Activated CD8-positive, alpha-beta memory T cell treated with anti-CD3 and anti-CD28 coated beads for 48 hours (primary cell): Measurements from ENCODE around the gene HDGFL3.
"Not testable (repeated sequence)": the region's sequence is repeated elsewhere in the genome, so short reads cannot be mapped to it uniquely, and the experiment has no call there.

Experiments
- DNase-seq, 3 experiments: peaks; one replicate each; pipeline ENCODE4 v3.0.0-alpha.2; 2020; ENCODE audit warnings: low read depth in 2 of 3, low spot score in 2 of 3

Gene HDGFL3

DNA sequence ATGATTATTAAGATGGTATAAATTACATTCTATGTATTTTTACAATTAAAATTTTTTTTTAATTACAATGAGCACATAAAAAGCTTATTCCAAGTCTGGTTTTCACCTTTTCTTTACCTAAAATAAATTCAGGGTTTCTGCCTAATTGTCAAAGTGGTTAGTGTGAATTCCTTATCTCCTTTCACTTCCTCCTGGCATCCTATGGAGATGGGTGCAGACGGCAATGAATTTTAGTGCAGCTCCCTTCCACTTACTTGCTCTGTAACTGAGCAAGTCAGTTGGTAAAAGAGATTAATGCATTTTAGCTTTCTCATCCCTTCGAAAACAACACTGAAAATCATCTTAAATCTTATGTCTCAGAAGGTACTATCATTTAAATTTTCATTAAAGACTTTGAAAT lies 13.1 kb downstream of the HDGFL3 start:
- DNase-seq = no peak

DNA sequence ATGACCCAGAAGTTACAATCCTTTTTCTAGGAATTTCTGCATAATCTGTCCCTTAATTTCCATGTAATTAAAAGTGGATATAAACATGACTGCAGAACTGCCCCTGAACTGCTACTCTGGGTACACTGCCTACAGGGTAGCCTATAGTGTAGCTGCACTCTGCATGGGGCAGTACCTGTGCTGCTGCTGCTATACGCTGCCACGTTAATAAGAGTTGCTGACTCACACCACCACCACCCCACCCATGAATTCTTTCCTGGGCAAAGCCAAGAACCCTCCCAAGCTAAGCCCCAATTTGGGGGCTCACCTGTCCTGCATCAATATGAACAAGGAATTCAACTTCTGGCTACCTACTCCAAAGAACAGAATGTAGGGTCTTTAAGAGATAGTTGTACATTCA lies 13.9 kb downstream of the HDGFL3 start:
- DNase-seq = no peak

DNA sequence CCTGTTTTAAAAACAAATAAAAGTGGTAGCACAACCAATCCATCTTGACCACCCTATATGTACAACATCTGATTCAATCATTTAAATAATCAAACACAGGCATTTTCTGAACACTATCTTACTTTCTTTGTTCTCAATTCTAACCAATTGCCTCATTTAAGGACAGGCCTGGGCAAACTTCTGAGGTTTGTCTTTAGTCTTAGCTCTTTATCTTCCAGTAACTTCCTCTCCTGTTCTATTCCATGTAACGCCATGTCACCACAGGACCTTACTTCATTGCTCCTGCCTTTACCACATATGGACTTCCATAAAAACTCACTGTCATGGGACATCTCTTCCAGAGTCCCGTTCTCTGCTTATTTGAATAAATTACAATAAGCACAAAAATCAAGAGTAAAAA lies 14.9 kb downstream of the HDGFL3 start:
- DNase-seq = no peak

DNA sequence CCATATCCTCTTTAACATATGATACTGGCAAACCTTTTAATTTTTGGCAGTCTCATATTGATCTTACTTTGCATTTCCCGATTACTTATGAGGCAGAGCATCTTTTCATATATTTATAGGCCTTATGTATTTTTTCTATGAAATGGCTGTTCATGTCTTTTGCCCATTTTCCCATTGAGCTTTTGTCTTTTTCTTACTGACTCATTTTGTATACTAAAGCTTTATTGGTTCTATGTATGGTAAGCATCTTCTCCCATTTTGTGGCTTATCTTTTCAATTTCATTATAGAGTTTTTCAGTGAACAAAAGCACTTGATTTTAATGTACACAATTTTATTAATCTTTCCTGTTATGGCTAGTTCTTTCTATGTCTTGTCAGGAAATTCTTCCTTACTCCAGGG lies 17.2 kb downstream of the HDGFL3 start:
- DNase-seq = no peak

- no peak for DNase-seq
Observed at GRCh38 chr15:83185561-83185960, 22.1 kb downstream of the HDGFL3 start.

GRCh38 chr15:83178869-83179325 lies 28.7 kb downstream of the HDGFL3 start:
- no peak for DNase-seq

DNA sequence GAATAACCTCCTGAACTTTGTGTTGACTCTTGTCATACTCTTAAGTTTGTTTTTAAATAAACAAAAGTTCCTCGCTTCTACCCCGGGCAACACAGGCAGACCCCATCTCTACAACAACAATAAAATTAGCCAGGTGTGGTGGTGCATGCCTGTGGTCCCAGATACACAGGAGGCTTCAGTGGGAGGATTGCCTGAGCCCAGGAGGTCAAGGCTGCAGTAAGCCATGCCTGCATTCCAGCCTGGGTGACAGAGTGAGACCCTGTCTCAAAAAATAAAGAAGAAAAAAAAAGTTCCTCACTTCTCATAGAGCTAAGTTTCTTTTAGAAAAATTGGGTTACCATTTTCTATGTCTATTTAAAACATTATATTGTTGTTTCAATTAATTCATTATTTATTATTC lies 29.2 kb downstream of the HDGFL3 start:
- DNase-seq = no peak

- DNase-seq = no peak
Observed at GRCh38 chr15:83174891-83175290, 32.7 kb downstream of the HDGFL3 start.

DNA sequence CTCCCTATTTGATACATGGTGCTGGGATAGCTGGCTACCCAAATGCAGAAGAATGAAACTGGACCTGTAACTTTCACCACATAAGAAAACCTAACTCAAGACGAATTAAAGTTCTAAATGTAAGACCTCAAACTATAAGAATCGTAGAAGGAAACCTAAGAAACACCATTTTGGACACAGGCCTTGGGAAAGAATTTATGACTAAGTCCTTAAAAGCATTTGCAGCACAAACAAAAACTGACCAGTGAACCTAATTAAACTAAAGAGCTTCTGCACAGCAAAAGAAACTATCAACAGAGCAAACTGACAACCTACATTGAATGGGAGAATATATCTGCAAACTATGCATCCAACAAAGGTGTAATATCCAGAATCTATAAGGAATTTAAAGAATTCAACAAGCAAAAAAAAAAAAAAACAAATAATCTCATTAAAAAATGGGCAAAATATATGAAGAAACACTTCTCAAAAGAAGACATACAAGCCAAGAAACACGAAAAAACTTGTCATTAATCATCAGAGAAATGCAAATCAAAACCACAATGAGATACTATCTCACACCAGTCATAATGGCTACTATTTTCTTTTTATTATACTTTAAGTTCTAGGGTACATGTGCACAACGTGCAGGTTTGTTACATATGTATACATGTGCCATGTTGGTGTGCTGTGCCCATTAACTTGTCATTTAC lies 37.0 kb downstream of the HDGFL3 start:
- no peak for DNase-seq

- not testable (repeated sequence) for DNase-seq
Observed at GRCh38 chr15:83169576-83169975, 38.0 kb downstream of the HDGFL3 start.

- no peak for DNase-seq
Observed at GRCh38 chr15:83166830-83167229, 40.8 kb downstream of the HDGFL3 start.

DNA sequence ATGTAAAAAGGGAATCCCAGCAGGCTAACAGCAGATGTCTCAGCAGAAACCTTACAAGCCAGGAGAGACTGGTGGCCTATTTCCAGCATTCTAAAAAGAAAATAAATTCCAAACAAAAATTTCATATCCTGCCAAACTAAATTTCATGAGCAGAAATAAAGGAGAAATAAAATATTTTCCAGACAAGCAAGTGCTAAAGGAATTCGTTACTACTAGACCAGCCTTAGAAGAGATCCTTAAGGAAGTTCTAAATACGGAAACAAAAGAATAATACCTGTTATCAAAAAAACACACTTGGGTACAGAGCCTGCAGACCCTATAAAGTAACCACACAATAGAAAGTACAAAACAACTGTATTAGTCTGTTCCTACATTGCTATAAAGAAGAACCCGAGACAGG lies 41.4 kb downstream of the HDGFL3 start:
- DNase-seq = no peak

GRCh38 chr15:83164771-83165404 lies 42.7 kb downstream of the HDGFL3 start:
- no peak for DNase-seq

DNA sequence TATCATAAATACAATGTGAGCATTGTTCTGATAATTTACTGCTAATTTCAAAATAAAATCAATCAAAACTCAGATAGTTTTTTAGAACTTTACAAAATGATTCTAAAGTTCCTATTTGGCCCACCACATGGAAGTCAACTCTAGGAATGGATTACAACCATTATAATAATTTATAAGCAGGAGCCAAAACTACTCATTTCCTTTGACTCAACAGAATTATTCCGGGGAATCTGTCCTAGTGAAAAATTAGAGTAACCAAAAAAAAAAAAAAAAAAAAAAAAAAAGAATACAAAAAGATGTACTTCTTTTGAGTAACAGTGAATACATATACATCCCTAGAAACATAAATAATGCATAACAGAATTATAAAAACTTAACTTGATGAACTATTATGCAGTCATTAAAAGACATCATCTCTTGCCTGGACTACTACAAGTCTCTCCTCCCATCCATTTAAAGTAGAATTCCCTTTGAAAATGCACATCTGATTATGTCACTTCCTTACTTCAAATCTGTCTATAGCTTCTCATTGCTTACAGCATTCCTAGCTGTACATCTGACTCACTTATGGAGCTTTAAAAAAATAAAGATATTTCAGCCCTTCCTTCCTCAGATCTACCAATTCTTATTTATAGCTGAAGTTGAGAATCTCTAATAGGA lies 43.4 kb downstream of the HDGFL3 start:
- DNase-seq = no peak

DNA sequence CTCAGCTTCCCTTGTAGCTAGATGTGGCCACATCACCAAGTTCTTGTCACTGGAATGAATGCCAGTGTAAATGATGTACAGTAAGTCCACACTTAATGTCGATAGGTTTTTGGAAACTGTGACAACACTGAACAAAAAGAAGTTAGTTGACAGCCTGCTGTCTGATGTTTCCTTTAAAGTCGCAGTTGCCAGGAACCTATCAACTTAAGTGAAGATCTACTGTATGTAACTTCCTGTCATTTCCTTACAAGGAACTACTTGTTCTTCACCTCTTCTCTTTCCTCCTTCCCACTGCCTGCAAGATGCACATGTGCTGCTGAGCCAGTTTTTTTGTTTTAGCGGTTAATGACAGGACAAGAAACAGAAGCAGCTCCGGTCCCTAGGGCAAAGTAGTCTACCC lies 44.6 kb downstream of the HDGFL3 start:
- no peak for DNase-seq

DNA sequence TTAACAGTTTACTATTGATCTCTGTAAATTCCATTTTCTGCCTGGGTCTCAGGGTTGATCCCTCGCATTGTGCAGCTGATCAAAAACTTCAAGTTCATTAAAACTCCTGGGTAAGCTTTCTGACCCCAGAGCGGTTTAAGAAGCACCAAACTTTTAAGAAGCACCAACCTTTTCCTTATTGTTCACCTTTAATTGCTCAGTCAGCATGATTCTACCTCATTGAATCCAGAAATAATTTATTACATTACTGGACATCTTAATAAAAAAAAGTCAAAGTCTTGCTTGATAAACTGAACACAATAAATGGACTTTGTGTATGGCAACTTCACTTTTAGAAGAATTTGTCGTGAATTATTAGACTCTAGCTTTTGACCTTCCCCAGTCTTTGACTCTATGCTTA lies 46.9 kb downstream of the HDGFL3 start:
- DNase-seq = no peak

DNA sequence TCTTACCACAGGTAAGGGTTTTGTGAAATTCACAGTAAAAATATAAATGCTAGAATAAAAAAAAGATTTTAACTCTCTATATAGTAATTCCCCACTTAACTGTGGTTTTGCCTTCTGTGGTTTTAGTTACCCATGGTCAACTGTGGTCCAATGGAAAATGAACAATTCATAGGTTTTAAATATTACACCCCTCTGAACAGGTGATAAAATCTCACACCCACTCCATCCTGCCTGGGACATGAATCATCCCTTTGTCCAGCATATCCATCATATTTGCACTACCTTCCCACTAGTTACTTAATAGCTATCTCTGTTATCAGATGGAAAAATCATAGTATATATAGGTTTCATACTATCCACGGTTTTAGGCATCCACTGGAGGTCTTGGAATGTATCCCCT lies 49.2 kb downstream of the HDGFL3 start:
- no peak for DNase-seq

DNA sequence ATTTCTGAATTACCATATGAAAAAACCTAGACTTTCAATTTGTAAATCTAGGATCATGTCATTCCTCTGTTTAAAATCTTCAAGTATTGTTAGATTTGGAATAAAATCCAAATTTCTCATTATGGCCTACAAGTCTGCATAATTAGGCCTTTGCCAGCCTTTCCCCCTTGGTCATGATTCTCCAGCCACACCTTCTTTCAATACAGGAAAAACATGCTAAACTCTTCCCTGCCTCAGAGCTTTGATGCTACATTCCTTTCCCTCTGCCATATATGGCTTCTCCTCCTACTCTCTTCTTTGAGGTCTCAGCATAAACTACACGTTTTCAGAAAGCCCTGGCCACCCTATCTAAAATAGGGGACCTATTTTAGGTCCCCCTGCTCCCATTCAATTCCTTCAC lies 51.7 kb downstream of the HDGFL3 start:
- DNase-seq = no peak

GRCh38 chr15:83153288-83153687 lies 54.3 kb downstream of the HDGFL3 start:
- DNase-seq = no peak

GRCh38 chr15:83144771-83145170 lies 62.9 kb downstream of the HDGFL3 start:
- DNase-seq = no peak

DNA sequence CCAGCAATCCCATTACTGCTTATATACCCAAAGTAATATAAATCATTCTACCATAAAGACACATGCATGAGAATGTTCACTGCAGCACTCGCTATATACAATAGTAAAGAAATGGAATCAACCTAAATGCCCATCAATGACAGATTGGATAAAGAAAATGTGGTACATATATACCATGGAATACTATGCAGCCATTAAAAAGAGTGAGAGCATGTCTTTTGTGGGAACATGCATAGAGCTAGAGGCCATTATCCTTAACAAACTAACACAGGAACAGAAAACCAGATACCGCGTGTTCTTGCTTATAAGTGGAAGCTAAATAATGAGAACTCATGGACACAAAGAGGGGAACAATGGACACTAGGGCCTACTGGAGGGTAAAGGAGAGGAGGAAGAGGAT lies 65.5 kb downstream of the HDGFL3 start:
- not testable (repeated sequence) for DNase-seq

DNA sequence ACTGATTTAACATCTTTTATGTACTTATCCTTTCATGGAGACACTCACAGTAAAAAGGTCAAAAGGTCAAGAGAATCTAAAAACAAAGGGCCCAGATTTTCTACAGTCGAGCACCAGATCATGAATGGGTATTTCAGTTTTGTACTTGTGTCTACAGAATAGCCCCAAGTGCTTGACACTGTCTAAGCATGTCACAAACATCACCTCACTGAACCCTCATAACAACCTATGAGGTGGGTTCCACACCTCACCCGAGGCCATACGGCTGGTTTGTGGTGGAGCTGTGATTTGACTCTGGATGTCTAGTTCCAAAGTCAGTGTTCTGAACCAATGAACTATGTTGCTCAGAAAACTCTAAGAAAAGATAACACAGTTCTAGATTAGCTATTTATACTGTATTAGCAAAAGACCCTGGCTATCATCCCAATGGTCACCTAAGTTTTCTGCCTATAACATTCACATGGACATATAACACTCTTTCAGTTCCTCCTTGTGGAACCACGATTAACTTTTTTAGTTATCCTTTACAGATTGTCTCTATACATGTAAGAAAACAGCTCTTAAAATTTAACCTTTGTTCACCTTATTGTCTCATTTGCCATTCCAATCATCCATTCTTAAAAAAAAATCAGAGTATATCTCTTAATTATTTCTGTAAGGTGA lies 74.6 kb downstream of the HDGFL3 start:
- DNase-seq = no peak
